HepG2 (cell line): ENCODE data around the gene NTM. TPM values are rescaled to one million over a fixed set of nuclear protein-coding genes. Genes with fewer than 3 reads are reported as not detected.

Source experiments
- ATAC-seq: fragments of 200-7000 bp; cut with Tn5 transposase; 3 replicates; pipeline ENCODE4 v1.9.1; 2020; ENCODE audit warnings: mild to moderate bottlenecking, moderate library complexity
- BruUV-seq: library from RNA; stranded (reverse); fragments of 400-500 nt; replicated peaks from 2 replicates; lab custom pipeline; 2021; lab: Mats Ljungman, UMichigan
- CTCF ChIA-PET: fragments of 300-600 bp; formaldehyde crosslinking; extraction: SDS; loops from one replicate; lab custom pipeline; 2021; ENCODE audit warnings: low total read pairs, inconsistent platforms, low intra/inter-chr PET ratio; lab: Yijun Ruan, JAX
- POLR2A ChIA-PET: fragments of 350-600 bp; sonication (Branson Sonifier 250); formaldehyde crosslinking; loops from one replicate; lab custom pipeline; 2020; ENCODE audit warnings: antibody characterized with exemption, inconsistent platforms; lab: Yijun Ruan, JAX
- DNase-seq: peaks from one replicate; pipeline ENCODE4 v3.0.0-alpha.2; 2015; ENCODE audit warnings: low spot score
- FAIRE-seq: peaks from 3 replicates; lab custom pipeline; 2011; peaks lifted over from hg19 to GRCh38; lab: Jason Lieb, UNC
- H2AFZ ChIP-seq: one replicate; pipeline ENCODE4 v1.6.1; 2011; ENCODE audit warnings: low read length, inconsistent platforms
- H3K27ac ChIP-seq: fragments of 300-600 bp; 3 replicates; pipeline ENCODE4 v1.8.0; 2011; ENCODE audit warnings: mixed run types, mild to moderate bottlenecking, mixed read lengths, low read length, inconsistent platforms; ENCODE audit not compliant: insufficient read depth; ENCODE audit errors: extremely low read length
- H3K27me3 ChIP-seq, 2 experiments: fragments of 200-600 bp in 1 of 2; 2 replicates in 1 of 2; 3 replicates in 1 of 2; pipeline versions ENCODE4 v1.6.0 to v1.8.0; 2011; ENCODE audit warnings: low read length in 2 of 2, mild to moderate bottlenecking in 2 of 2, moderate library complexity in 2 of 2, inconsistent platforms in 1 of 2; ENCODE audit not compliant: insufficient read depth in 2 of 2, control insufficient read depth in 1 of 2
- H3K36me3 ChIP-seq, 2 experiments: fragments of 200-600 bp in 1 of 2; replicated peaks in 1 of 2; 2 replicates in 1 of 2; 3 replicates in 1 of 2; pipeline versions ENCODE4 v1.5.1 to v1.8.0; 2011; ENCODE audit warnings: low read length in 2 of 2, inconsistent platforms in 1 of 2; ENCODE audit not compliant: insufficient read depth in 2 of 2, control insufficient read depth in 1 of 2
- H3K4me1 ChIP-seq: 2 replicates; pipeline ENCODE4 v1.5.1; 2012; ENCODE audit warnings: low read length, inconsistent platforms; ENCODE audit not compliant: insufficient read depth
- H3K4me2 ChIP-seq: 2 replicates; pipeline ENCODE4 v1.6.0; 2011; ENCODE audit warnings: low read depth, low read length, inconsistent platforms
- H3K4me3 ChIP-seq, 3 experiments: fragments of 200-600 bp in 1 of 3; sonication (generic), shearing (Covaris generic) in 1 of 3; replicated peaks in 1 of 3; 2 replicates each; pipeline ENCODE4 v1.5.1; 2011 to 2016; ENCODE audit warnings: low read length in 3 of 3, inconsistent platforms in 2 of 3, low read depth in 2 of 3, mild to moderate bottlenecking in 2 of 3, control low read depth in 1 of 3, mixed read lengths in 1 of 3; ENCODE audit not compliant: insufficient read depth in 1 of 3
- H3K79me2 ChIP-seq: one replicate; pipeline ENCODE4 v1.6.1; 2011; ENCODE audit warnings: low read length, inconsistent platforms; ENCODE audit not compliant: insufficient read depth
- H3K9ac ChIP-seq: 2 replicates; pipeline ENCODE4 v1.6.0; 2011; ENCODE audit warnings: mild to moderate bottlenecking, low read depth, low read length, inconsistent platforms; ENCODE audit not compliant: insufficient read depth
- H3K9me3 ChIP-seq: 2 replicates; pipeline ENCODE4 v1.5.1; 2012; ENCODE audit warnings: mild to moderate bottlenecking, low read length
- H4K20me1 ChIP-seq: 2 replicates; pipeline ENCODE4 v1.6.0; 2011; ENCODE audit warnings: inconsistent platforms, mild to moderate bottlenecking, low read length, moderate library complexity; ENCODE audit not compliant: insufficient read depth
- ARID5B ChIP-seq: IDR thresholded peaks from 2 replicates; pipeline ENCODE4 v1.4.0; 2020; ENCODE audit warnings: mild to moderate bottlenecking, missing genetic modification reagents
- ERF ChIP-seq: IDR thresholded peaks from 2 replicates; pipeline ENCODE4 v1.6.1; 2018; ENCODE audit warnings: missing biosample characterization, missing genetic modification reagents
- FOSL1 ChIP-seq: sonication (generic); formaldehyde crosslinking; IDR thresholded peaks from 2 replicates; pipeline ENCODE4 v1.9.0; 2021; ENCODE audit warnings: missing genetic modification reagents, borderline replicate concordance
- HHEX ChIP-seq: IDR thresholded peaks from 2 replicates; pipeline ENCODE4 v1.6.1; 2016; ENCODE audit warnings: control low read depth
- KLF6 ChIP-seq: IDR thresholded peaks from 2 replicates; pipeline ENCODE4 v1.8.0; 2016; ENCODE audit warnings: missing biosample characterization, missing genetic modification reagents
- MED1 ChIP-seq: sonication (generic); formaldehyde crosslinking; IDR thresholded peaks from 2 replicates; pipeline ENCODE4 v1.4.0; 2020; ENCODE audit warnings: missing genetic modification reagents
- MYNN ChIP-seq: sonication (generic); formaldehyde crosslinking; IDR thresholded peaks from 2 replicates; pipeline ENCODE4 v1.4.0; 2020; ENCODE audit warnings: mild to moderate bottlenecking, low read depth, missing genetic modification reagents
- NFYC ChIP-seq: IDR thresholded peaks from 2 replicates; pipeline ENCODE4 v1.6.1; 2016; ENCODE audit warnings: missing genetic modification reagents, missing compliant biosample characterization
- RBAK ChIP-seq: sonication (generic); formaldehyde crosslinking; IDR thresholded peaks from 2 replicates; pipeline ENCODE4 v1.5.1; 2020; ENCODE audit warnings: mild to moderate bottlenecking, missing genetic modification reagents
- ZBTB10 ChIP-seq: sonication (generic); formaldehyde crosslinking; IDR thresholded peaks from 2 replicates; pipeline ENCODE4 v1.4.0; 2020; ENCODE audit warnings: missing genetic modification reagents, borderline replicate concordance
- ZNF441 ChIP-seq: sonication (generic); formaldehyde crosslinking; IDR thresholded peaks from 2 replicates; pipeline ENCODE4 v1.7.0; 2021; ENCODE audit warnings: missing genetic modification reagents, borderline replicate concordance
- ZNF816 ChIP-seq: sonication (generic); formaldehyde crosslinking; IDR thresholded peaks from 2 replicates; pipeline ENCODE4 v1.8.0; 2022; ENCODE audit warnings: missing genetic modification reagents, mild to moderate bottlenecking, borderline replicate concordance
- WGBS: methylation state at CpG from one replicate; pipeline ENCODE4 v1.1.6; 2017; ENCODE audit warnings: low lambda C conversion rate; 5-methylcytosine and 5-hydroxymethylcytosine counted together
- in situ Hi-C: cut with HindIII; loops from 2 replicates; pipeline ENCODE4 v1.10.0; 2017; ENCODE audit warnings: low pct_unique_long_range_greater_than_20kb; ENCODE audit not compliant: extremely low pct_ligation_motif_present
- intact Hi-C: fragments of 100-400 bp; cut with micrococcal nuclease; formaldehyde crosslinking; loops from one replicate; pipeline ENCODE4 v1.10.0; 2022; ENCODE audit not compliant: unreplicated experiment
- polyA plus RNA-seq, 8 experiments: library from polyadenylated mRNA; depleted of rRNA in 3 of 8; stranded (reverse) in 7 of 8; unstranded in 1 of 8; fragments of >200 nt; fragmentation: Illumina TruSeq in 4 of 8; extraction: Trizol in 4 of 8; gene quantifications; 2 replicates each; pipeline versions ENCODE4 v1.2.1 to v1.2.3, GENCODE V29; 2011 to 2016; ENCODE audit warnings: low read depth in 4 of 8, missing spikeins in 1 of 8, mixed read lengths in 1 of 8; ENCODE audit not compliant: insufficient read depth in 1 of 8
- total RNA-seq, 5 experiments: library from RNA; depleted of rRNA; stranded (reverse); fragments of >200 nt; fragmentation: Illumina TruSeq; extraction: Trizol; gene quantifications; 2 replicates each; pipeline ENCODE4 v1.2.3, GENCODE V29; 2016; ENCODE audit warnings: low read depth in 1 of 5
- TF ChIP-seq, protein P1 (sequence below): sonication (generic); formaldehyde crosslinking; IDR thresholded peaks from 2 replicates; pipeline ENCODE4 v1.8.1; 2023; ENCODE audit warnings: mild to moderate bottlenecking, missing genetic modification reagents
- TF ChIP-seq, protein P2 (sequence below): sonication (generic); formaldehyde crosslinking; IDR thresholded peaks from 2 replicates; pipeline ENCODE4 v1.4.0; 2020; ENCODE audit warnings: missing genetic modification reagents, borderline replicate concordance

The NTM gene
- total and polyA plus RNA-seq, 2 of the 13 experiments (the other 11 are each of a cell fraction or from before 2014, with no cell fraction given) = not detected

DNA sequence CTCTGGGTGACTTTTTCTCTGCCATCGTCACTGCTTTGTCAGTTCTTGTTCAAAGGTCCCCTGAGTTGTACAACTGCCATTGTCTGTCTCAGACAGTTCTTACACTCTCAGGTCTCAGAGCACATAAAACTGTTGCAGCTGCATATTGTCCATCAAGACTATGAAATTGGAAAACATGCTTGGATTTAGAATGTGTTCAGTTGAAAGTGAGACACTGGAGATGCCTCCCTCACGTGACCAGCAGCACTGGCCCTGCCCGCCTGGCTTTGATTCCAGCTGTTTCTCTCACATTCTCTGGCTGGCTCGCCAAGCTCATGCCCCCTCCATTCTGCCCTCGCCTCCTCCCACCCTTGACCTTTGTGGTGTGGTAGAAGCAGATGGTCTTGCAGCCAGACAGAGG, 244.2 kb downstream of the NTM start:
- Histone ChIP-seq H4K20me1 (no peaks in the 10 kb centered on the region), H3K9ac (no peak overlapping the region), H3K79me2 (no peaks in the 10 kb centered on the region), H3K36me3 (no peaks in the 10 kb centered on the region), H3K4me1 (no peaks in the 10 kb centered on the region), H2AFZ (no peak overlapping the region), H3K4me3 (no peak overlapping the region), H3K27ac (no peak overlapping the region), H3K9me3 (no peaks in the 10 kb centered on the region), H3K27me3 (peaks cover 2 to 34% of the 10 kb centered on the region in 2 experiments), H3K4me2 (no peak overlapping the region)
- in situ Hi-C loops = no loop called here
- POLR2A ChIA-PET = no interaction called here
- DNase-seq (no peak), ATAC-seq (no peak), FAIRE-seq (no peak)
- CTCF ChIA-PET = no interaction called here
- WGBS = 0% methylated on average over 4 of the region's 5 CpGs
- intact Hi-C loops = no loop called here
- BruUV-seq = no TSS peak
- no peak for TF ChIP-seq FOSL1 (CRISPR knock-in tag)
- no peak for TF ChIP-seq MED1
- no peak for TF ChIP-seq MYNN (CRISPR knock-in tag)
- no peak for TF ChIP-seq ARID5B (CRISPR knock-in tag)
- TF ChIP-seq ZNF441 (CRISPR knock-in tag) = no peak
- TF ChIP-seq, protein P1, sequence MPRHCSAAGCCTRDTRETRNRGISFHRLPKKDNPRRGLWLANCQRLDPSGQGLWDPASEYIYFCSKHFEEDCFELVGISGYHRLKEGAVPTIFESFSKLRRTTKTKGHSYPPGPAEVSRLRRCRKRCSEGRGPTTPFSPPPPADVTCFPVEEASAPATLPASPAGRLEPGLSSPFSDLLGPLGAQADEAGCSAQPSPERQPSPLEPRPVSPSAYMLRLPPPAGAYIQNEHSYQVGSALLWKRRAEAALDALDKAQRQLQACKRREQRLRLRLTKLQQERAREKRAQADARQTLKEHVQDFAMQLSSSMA = no peak
- no peak for TF ChIP-seq ERF (CRISPR knock-in tag)
- no peak for TF ChIP-seq ZNF816
- no peak for TF ChIP-seq KLF6
- no peak for TF ChIP-seq ZBTB10 (CRISPR knock-in tag)
- no peak for TF ChIP-seq RBAK (CRISPR knock-in tag)
- TF ChIP-seq NFYC = no peak
- TF ChIP-seq, protein P2, sequence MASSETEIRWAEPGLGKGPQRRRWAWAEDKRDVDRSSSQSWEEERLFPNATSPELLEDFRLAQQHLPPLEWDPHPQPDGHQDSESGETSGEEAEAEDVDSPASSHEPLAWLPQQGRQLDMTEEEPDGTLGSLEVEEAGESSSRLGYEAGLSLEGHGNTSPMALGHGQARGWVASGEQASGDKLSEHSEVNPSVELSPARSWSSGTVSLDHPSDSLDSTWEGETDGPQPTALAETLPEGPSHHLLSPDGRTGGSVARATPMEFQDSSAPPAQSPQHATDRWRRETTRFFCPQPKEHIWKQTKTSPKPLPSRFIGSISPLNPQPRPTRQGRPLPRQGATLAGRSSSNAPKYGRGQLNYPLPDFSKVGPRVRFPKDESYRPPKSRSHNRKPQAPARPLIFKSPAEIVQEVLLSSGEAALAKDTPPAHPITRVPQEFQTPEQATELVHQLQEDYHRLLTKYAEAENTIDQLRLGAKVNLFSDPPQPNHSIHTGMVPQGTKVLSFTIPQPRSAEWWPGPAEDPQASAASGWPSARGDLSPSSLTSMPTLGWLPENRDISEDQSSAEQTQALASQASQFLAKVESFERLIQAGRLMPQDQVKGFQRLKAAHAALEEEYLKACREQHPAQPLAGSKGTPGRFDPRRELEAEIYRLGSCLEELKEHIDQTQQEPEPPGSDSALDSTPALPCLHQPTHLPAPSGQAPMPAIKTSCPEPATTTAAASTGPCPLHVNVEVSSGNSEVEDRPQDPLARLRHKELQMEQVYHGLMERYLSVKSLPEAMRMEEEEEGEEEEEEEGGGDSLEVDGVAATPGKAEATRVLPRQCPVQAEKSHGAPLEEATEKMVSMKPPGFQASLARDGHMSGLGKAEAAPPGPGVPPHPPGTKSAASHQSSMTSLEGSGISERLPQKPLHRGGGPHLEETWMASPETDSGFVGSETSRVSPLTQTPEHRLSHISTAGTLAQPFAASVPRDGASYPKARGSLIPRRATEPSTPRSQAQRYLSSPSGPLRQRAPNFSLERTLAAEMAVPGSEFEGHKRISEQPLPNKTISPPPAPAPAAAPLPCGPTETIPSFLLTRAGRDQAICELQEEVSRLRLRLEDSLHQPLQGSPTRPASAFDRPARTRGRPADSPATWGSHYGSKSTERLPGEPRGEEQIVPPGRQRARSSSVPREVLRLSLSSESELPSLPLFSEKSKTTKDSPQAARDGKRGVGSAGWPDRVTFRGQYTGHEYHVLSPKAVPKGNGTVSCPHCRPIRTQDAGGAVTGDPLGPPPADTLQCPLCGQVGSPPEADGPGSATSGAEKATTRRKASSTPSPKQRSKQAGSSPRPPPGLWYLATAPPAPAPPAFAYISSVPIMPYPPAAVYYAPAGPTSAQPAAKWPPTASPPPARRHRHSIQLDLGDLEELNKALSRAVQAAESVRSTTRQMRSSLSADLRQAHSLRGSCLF = no peak
- TF ChIP-seq HHEX = no peak
